Hepatocyte (in vitro differentiated cells): ENCODE data around the gene HSD17B14.

Experiments used
- EZH2 ChIP-seq: fragments of 200-600 bp; sonication (generic); IDR thresholded peaks from 2 replicates; pipeline ENCODE4 v1.6.1; 2016; ENCODE audit warnings: antibody characterized with exemption, mild to moderate bottlenecking, borderline replicate concordance
- EZH2phosphoT487 ChIP-seq: fragments of 200-600 bp; sonication (generic); IDR thresholded peaks from one replicate; pipeline ENCODE4 v1.6.1; 2018; ENCODE audit warnings: antibody characterized with exemption, mild to moderate bottlenecking, low read depth, moderate library complexity; ENCODE audit not compliant: unreplicated experiment, severe bottlenecking
- TF ChIP-seq, protein P1 (sequence below): fragments of 200-600 bp; sonication (generic); IDR thresholded peaks from 2 replicates; pipeline ENCODE4 v1.5.1; 2016; ENCODE audit warnings: antibody characterized with exemption, mild to moderate bottlenecking; ENCODE audit not compliant: poor library complexity

DNA sequence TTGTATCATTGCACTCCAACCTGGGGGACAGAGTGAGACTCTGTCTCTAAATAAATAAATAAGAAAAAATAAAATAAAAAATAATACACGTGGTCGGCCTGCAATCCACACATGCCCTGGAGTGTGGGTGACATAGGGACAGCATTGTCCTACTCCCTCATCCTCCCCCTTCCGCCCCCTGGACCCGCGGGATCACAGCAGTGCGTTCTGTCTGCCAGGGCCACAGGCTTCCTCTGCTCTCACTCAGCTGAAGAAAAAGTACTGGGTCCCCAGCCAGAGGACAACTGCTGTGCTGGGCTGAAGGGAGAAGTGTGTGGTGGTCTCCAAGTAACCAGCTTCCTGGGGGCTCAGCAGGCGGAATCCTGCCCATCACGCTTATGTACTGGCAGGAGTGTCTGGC is 31.8 kb downstream of the HSD17B14 start:
- TF ChIP-seq EZH2 = no peak
- TF ChIP-seq, protein P1, sequence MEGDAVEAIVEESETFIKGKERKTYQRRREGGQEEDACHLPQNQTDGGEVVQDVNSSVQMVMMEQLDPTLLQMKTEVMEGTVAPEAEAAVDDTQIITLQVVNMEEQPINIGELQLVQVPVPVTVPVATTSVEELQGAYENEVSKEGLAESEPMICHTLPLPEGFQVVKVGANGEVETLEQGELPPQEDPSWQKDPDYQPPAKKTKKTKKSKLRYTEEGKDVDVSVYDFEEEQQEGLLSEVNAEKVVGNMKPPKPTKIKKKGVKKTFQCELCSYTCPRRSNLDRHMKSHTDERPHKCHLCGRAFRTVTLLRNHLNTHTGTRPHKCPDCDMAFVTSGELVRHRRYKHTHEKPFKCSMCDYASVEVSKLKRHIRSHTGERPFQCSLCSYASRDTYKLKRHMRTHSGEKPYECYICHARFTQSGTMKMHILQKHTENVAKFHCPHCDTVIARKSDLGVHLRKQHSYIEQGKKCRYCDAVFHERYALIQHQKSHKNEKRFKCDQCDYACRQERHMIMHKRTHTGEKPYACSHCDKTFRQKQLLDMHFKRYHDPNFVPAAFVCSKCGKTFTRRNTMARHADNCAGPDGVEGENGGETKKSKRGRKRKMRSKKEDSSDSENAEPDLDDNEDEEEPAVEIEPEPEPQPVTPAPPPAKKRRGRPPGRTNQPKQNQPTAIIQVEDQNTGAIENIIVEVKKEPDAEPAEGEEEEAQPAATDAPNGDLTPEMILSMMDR = no peak
- TF ChIP-seq EZH2phosphoT487 = no peak
